ENCODE measurements around the gene GSTP1.
"Not testable (repeated sequence)": the region's sequence is repeated elsewhere in the genome, so short reads cannot be mapped to it uniquely, and the experiment has no call there.

DNA sequence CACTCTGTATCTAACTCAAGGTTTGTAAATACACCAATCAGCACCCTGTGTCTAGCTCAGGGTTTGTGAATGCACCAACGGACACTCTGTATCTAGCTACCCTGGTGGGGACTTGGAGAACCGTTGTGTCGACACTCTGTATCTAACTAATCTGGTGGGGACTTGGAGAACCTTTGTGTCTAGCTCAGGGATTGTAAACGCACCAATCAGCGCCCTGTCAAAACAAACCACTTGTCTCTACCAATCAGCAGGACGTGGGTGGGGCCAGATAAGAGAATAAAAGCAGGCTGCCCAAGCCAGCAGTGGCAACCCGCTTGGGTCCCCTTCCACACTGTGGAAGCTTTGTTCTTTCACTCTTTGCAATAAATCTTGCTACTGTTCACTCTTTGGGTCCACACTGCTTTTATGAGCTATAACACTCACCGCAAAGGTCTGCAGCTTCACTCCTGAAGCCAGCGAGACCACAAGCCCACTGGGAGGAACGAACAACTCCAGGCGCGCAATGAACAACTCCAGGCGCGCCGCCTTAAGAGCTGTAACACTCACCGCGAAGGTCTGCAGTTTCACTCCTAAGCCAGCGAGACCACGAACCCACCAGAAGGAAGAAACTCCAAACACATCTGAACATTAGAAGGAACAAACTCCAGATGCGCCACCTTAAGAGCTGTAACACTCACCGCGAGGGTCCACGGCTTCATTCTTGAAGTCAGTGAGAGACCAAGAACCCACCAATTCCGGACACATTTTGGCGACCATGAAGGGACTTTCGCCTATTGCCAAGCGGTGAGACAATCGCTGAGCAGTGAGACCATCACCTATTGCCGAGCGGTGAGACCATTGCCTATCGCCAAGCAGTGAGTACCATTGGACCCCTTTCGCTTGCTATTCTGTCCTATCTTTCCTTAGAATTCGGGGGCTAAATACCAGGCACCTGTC lies 36.3 kb downstream of the GSTP1 start:
- TF ChIP-seq, protein P1, sequence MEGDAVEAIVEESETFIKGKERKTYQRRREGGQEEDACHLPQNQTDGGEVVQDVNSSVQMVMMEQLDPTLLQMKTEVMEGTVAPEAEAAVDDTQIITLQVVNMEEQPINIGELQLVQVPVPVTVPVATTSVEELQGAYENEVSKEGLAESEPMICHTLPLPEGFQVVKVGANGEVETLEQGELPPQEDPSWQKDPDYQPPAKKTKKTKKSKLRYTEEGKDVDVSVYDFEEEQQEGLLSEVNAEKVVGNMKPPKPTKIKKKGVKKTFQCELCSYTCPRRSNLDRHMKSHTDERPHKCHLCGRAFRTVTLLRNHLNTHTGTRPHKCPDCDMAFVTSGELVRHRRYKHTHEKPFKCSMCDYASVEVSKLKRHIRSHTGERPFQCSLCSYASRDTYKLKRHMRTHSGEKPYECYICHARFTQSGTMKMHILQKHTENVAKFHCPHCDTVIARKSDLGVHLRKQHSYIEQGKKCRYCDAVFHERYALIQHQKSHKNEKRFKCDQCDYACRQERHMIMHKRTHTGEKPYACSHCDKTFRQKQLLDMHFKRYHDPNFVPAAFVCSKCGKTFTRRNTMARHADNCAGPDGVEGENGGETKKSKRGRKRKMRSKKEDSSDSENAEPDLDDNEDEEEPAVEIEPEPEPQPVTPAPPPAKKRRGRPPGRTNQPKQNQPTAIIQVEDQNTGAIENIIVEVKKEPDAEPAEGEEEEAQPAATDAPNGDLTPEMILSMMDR (IDR thresholded peaks at IDR 0.05), result not testable (repeated sequence)
- TF ChIP-seq POLR2AphosphoS5 (IDR thresholded peaks at IDR 0.05), result not testable (repeated sequence)
